SU-DHL-6 (cell line): ENCODE measurements around the gene GPR152.

Source experiments
- H2AFZ ChIP-seq: fragments of 200-600 bp; sonication (generic); 2 replicates; pipeline ENCODE4 v1.6.1; 2014; ENCODE audit warnings: low read depth, mild to moderate bottlenecking, moderate library complexity, mixed read lengths, antibody characterized with exemption, low read length; ENCODE audit not compliant: severe bottlenecking
- H3F3A ChIP-seq: fragments of 200-600 bp; shearing (Covaris generic); 2 replicates; pipeline ENCODE4 v1.6.0; 2016; ENCODE audit warnings: antibody characterized with exemption, mild to moderate bottlenecking; ENCODE audit not compliant: insufficient read depth
- H3K27ac ChIP-seq: fragments of 200-600 bp; sonication (generic); 2 replicates; pipeline ENCODE4 v1.5.1; 2016; ENCODE audit warnings: low read depth, mild to moderate bottlenecking, low read length, moderate library complexity, mixed read lengths
- H3K27me3 ChIP-seq: fragments of 200-600 bp; sonication (generic), shearing (Covaris generic); 2 replicates; pipeline ENCODE4 v1.6.0; 2014; ENCODE audit warnings: mild to moderate bottlenecking, low read length
- H3K36me3 ChIP-seq: fragments of 200-600 bp; sonication (generic); 2 replicates; pipeline ENCODE4 v1.6.1; 2014; ENCODE audit warnings: mild to moderate bottlenecking, low read length, mixed read lengths
- H3K4me2 ChIP-seq: fragments of 300-600, 200-600 bp; shearing (Covaris generic), sonication (generic); 2 replicates; pipeline ENCODE4 v1.6.0; 2014; ENCODE audit warnings: low read length, low read depth, mild to moderate bottlenecking; ENCODE audit not compliant: poor library complexity, severe bottlenecking
- H3K4me3 ChIP-seq: fragments of 200-600 bp; sonication (generic); 2 replicates; pipeline ENCODE4 v1.5.1; 2014; ENCODE audit warnings: antibody characterized with exemption, low read length, mild to moderate bottlenecking, mixed read lengths; ENCODE audit not compliant: insufficient read depth, poor library complexity, severe bottlenecking
- H3K79me2 ChIP-seq: fragments of 200-600 bp; sonication (generic); 2 replicates; pipeline ENCODE4 v1.6.1; 2014; ENCODE audit warnings: mild to moderate bottlenecking, low read length, moderate library complexity; ENCODE audit not compliant: insufficient read depth
- H3K9ac ChIP-seq: fragments of 200-600 bp; sonication (generic); 2 replicates; pipeline ENCODE4 v1.7.0; 2014; ENCODE audit warnings: mild to moderate bottlenecking, low read length
- H3K9me2 ChIP-seq: fragments of 200-600 bp; sonication (generic); replicated peaks from 2 replicates; pipeline ENCODE4 v1.6.1; 2014; ENCODE audit warnings: low read length; ENCODE audit not compliant: insufficient read depth
- H3K9me3 ChIP-seq: fragments of 200-600 bp; sonication (generic); 2 replicates; pipeline ENCODE4 v1.6.1; 2014; ENCODE audit warnings: low read length, mixed read lengths; ENCODE audit not compliant: insufficient read depth
- H4K20me1 ChIP-seq: fragments of 200-600 bp; sonication (generic); 2 replicates; pipeline ENCODE4 v1.6.1; 2014; ENCODE audit warnings: low read depth, mild to moderate bottlenecking, antibody characterized with exemption, low read length, moderate library complexity, mixed read lengths
- EZH2phosphoT487 ChIP-seq: fragments of 200-600 bp; sonication (generic), shearing (Covaris generic); conservative IDR thresholded peaks from 2 replicates; pipeline ENCODE4 v1.6.1; 2018; ENCODE audit warnings: mild to moderate bottlenecking, antibody characterized with exemption, low read length, moderate library complexity, mixed read lengths
- TF ChIP-seq, protein P1 (sequence below): fragments of 200-600 bp; sonication (generic); IDR thresholded peaks from one replicate; pipeline ENCODE4 v1.5.1; 2017; ENCODE audit warnings: antibody characterized with exemption, mild to moderate bottlenecking, low read length, moderate library complexity; ENCODE audit not compliant: insufficient read depth, poor library complexity, severe bottlenecking

The GPR152 gene

DNA sequence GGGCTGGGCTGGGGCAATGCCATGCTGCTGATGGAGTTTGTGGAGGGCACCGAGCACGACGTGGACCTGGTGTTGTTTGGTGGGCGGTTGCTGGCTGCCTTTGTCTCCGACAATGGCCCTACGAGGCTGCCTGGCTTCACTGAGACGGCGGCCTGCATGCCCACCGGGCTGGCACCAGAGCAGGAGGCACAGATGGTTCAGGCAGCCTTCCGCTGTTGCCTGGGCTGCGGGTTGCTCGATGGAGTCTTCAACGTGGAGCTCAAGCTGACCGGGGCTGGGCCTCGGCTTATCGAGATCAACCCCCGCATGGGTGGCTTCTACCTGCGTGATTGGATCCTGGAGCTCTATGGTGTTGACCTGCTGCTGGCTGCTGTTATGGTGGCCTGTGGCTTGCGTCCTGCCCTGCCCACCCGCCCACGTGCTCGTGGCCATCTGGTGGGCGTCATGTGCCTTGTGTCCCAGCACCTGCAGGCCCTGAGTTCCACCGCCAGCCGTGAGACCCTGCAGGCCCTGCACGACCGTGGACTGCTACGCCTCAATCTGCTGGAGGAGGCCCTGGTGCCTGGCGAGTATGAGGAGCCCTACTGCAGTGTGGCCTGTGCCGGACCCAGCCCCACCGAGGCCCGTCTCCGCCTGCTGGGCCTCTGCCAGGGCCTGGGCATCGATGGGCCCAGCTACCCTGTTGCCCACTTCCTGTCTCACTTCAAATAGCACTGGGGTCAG is 28.5 kb downstream of the GPR152 start:
- TF ChIP-seq, protein P1, sequence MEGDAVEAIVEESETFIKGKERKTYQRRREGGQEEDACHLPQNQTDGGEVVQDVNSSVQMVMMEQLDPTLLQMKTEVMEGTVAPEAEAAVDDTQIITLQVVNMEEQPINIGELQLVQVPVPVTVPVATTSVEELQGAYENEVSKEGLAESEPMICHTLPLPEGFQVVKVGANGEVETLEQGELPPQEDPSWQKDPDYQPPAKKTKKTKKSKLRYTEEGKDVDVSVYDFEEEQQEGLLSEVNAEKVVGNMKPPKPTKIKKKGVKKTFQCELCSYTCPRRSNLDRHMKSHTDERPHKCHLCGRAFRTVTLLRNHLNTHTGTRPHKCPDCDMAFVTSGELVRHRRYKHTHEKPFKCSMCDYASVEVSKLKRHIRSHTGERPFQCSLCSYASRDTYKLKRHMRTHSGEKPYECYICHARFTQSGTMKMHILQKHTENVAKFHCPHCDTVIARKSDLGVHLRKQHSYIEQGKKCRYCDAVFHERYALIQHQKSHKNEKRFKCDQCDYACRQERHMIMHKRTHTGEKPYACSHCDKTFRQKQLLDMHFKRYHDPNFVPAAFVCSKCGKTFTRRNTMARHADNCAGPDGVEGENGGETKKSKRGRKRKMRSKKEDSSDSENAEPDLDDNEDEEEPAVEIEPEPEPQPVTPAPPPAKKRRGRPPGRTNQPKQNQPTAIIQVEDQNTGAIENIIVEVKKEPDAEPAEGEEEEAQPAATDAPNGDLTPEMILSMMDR = no peak
- no peak for TF ChIP-seq EZH2phosphoT487
- Histone ChIP-seq H4K20me1 (no peaks in the 10 kb centered on the region), H3F3A (no peaks in the 10 kb centered on the region), H3K79me2 (peaks cover 6% of the 10 kb centered on the region), H3K9me2 (no peaks in the 10 kb centered on the region), H3K4me2 (no peak overlapping the region), H3K36me3 (no peaks in the 10 kb centered on the region), H3K9me3 (no peaks in the 10 kb centered on the region), H3K27ac (no peak overlapping the region), H3K9ac (no peak overlapping the region), H3K4me3 (no peak overlapping the region), H3K27me3 (no peaks in the 10 kb centered on the region), H2AFZ (no peak overlapping the region)

- TF ChIP-seq EZH2phosphoT487 = no peak
- TF ChIP-seq, protein P1 = no peak
- H3K79me2 ChIP-seq = peaks cover under 1% of the 10 kb centered on the region; the same call in 1 of the 2 replicates
Measured at GRCh38 chr11:67423466-67423865, 29.1 kb downstream of the GPR152 start.

DNA sequence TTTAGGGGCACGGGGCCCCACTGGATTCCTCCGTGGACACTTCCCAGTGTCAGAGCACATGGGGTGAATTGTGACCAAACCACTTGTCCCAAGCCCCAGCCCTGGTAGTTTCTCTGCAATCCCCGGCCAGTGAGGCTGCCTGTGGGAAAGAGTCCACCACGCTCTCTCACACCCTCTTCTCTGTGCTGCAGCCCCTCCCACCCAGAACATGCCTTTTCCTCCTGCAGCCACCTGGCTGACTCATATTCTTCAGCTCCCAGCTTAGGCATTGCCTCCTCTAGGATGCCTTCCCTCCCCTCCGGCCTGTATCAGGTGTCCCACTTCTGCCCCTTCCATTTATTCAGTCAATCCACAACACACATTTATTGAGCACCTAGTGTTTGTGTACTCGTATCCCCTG is 29.6 kb downstream of the GPR152 start:
- TF ChIP-seq, protein P1 = no peak
- no peak for TF ChIP-seq EZH2phosphoT487
- no peaks in the 10 kb centered on the region for H4K20me1 ChIP-seq
- no peaks in the 10 kb centered on the region for H3K9me3 ChIP-seq
- H3F3A ChIP-seq = no peaks in the 10 kb centered on the region
- no peaks in the 10 kb centered on the region for H3K79me2 ChIP-seq
- no peak overlapping the region for H3K4me3 ChIP-seq
- H3K9me2 ChIP-seq = no peaks in the 10 kb centered on the region
- no peaks in the 10 kb centered on the region for H3K36me3 ChIP-seq
- H3K4me2 ChIP-seq = no peak overlapping the region
- no peak overlapping the region for H3K27ac ChIP-seq
- no peak overlapping the region for H3K9ac ChIP-seq
- H2AFZ ChIP-seq = no peak overlapping the region
- H3K27me3 ChIP-seq = no peaks in the 10 kb centered on the region

More at GRCh38 chr11:67423466-67423865, 29.1 kb downstream of the GPR152 start:
- no peaks in the 10 kb centered on the region for H3K9me2 ChIP-seq
- H4K20me1 ChIP-seq = no peaks in the 10 kb centered on the region
- H3K9me3 ChIP-seq = no peaks in the 10 kb centered on the region
- H3K27ac ChIP-seq = no peak overlapping the region
- H3K27me3 ChIP-seq = no peaks in the 10 kb centered on the region
- no peak overlapping the region for H3K4me2 ChIP-seq
- H3K4me3 ChIP-seq = no peak overlapping the region
- no peak overlapping the region for H3K9ac ChIP-seq
- H2AFZ ChIP-seq = no peak overlapping the region
- H3F3A ChIP-seq = no peaks in the 10 kb centered on the region
- no peaks in the 10 kb centered on the region for H3K36me3 ChIP-seq
